ENCODE results near the gene PHF2. TPM values are rescaled to one million over a fixed set of nuclear protein-coding genes. Genes with fewer than 3 reads are reported as not detected.

PHF2 gene
- total and polyA plus RNA-seq, 12 donors = 13.9 to 31.3 (median 23.0) TPM

GRCh38 chr9:93601063-93601462 lies 24.7 kb downstream of the PHF2 start:
- Histone ChIP-seq H3K27me3 (no peaks in the 10 kb centered on the region), H3K27ac (no peak overlapping the region), H3K4me3 (no peak overlapping the region), H3K9me3 (peaks cover 0 to 10% (median 0%) of the 10 kb centered on the region in 11 donors), H3K4me1 (peaks cover 10 to 49% (median 30%) of the 10 kb centered on the region in 9 donors), H3K36me3 (no peaks in the 10 kb centered on the region)
- no peak for ATAC-seq
- no peak for DNase-seq
- TF ChIP-seq CTCF (IDR thresholded peaks at IDR 0.05) = no peak
- intact Hi-C loops (cut with DNase I) = no loop called here
- WGBS, 2 donors = 65 to 82% methylated on average over 4 of the region's 4 CpGs

GRCh38 chr9:93601666-93602065 lies 25.3 kb downstream of the PHF2 start:
- intact Hi-C loops (cut with DNase I) = no loop called here
- Histone ChIP-seq H3K36me3 (no peaks in the 10 kb centered on the region), H3K9me3 (peaks cover 0 to 15% (median 0%) of the 10 kb centered on the region in 11 donors), H3K4me3 (no peak overlapping the region), H3K27ac (no peak overlapping the region), H3K27me3 (no peaks in the 10 kb centered on the region), H3K4me1 (peaks cover 10 to 48% (median 30%) of the 10 kb centered on the region in 9 donors)
- 77 to 81% methylated on average over 5 of the region's 5 CpGs for WGBS, 2 donors
- ATAC-seq (no peak), DNase-seq (no peak)
- TF ChIP-seq CTCF (IDR thresholded peaks at IDR 0.05) = no peak

- H3K27ac ChIP-seq = no peak overlapping the region
- peaks cover 0 to 29% (median 0%) of the 10 kb centered on the region in 11 donors for H3K9me3 ChIP-seq
- intact Hi-C loops (cut with DNase I) = no loop called here
- no peak for TF ChIP-seq CTCF (IDR thresholded peaks at IDR 0.05)
- 94 to 96% methylated on average over 15 of the region's 15 CpGs for WGBS, 2 donors
- no peaks in the 10 kb centered on the region for H3K36me3 ChIP-seq
- ATAC-seq (no peak), DNase-seq (no peak)
- no peak overlapping the region for H3K4me3 ChIP-seq
- H3K4me1 ChIP-seq = peaks cover 10 to 46% (median 27%) of the 10 kb centered on the region in 9 donors
- H3K27me3 ChIP-seq = no peaks in the 10 kb centered on the region
Observed at GRCh38 chr9:93603011-93603410, 26.6 kb downstream of the PHF2 start.

- H3K27ac ChIP-seq = no peak overlapping the region
- H3K27me3 ChIP-seq = no peaks in the 10 kb centered on the region
- peaks cover 4 to 37% (median 21%) of the 10 kb centered on the region in 9 donors for H3K4me1 ChIP-seq
- intact Hi-C loops (cut with DNase I) = no loop called here
- H3K4me3 ChIP-seq = no peak overlapping the region
- H3K9me3 ChIP-seq = peaks cover 0 to 38% (median 3%) of the 10 kb centered on the region in 11 donors
- no peaks in the 10 kb centered on the region for H3K36me3 ChIP-seq
- 46 to 57% methylated on average over 4 of the region's 4 CpGs for WGBS, 2 donors
- TF ChIP-seq CTCF (IDR thresholded peaks at IDR 0.05) = no peak
- no peak for DNase-seq
- ATAC-seq = peak in 5 of 8 donors; percentile 62 to 77 (median 72)
Observed at GRCh38 chr9:93603906-93604326, 27.5 kb downstream of the PHF2 start.
